ENCODE results near the gene PRKACG. TPM values are rescaled to one million over a fixed set of nuclear protein-coding genes. Genes with fewer than 3 reads are reported as not detected.

Gene PRKACG
- total and polyA plus RNA-seq, 2 of the 8 experiments (the other 6 are each of a cell fraction or from before 2014, with no cell fraction given) = not detected

DNA sequence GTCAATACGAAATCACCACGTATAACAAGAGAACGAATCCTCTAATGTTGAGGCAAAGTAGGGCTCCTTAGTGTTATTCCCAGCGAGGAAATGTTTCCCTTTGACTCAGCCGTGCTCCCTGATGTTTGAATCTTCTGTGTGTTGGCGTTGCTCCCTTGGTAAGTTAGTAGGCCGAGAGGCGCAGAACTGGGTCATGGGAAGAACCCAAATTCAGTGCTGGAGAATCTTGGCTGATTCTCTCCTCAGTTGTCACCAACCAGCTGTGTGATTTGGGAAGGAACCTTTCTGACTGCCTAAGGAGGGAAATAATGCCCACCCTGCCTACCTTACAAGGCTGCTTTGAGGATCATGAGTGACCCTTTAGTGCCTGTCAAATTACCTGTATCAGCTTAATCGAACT lies 22.5 kb downstream of the PRKACG start (continued):
- TF ChIP-seq CHD7 (IDR thresholded peaks at IDR 0.05; ENCODE audit: insufficient replicate concordance, low read length) (no peak), SIN3A (conservative IDR thresholded peaks at IDR 0.05 in 1 of 2, IDR thresholded peaks at IDR 0.05 in 1 of 2; ENCODE audit: low read depth in 1 of 2, low read length in 2 of 2) (no peak), CBX5 (IDR thresholded peaks at IDR 0.05; ENCODE audit: low read depth, low read length) (no peak), CTCF (IDR thresholded peaks at IDR 0.05; ENCODE audit: control extremely low read depth in 1 of 3, insufficient read depth in 1 of 3, low read depth in 1 of 3, low read length in 3 of 3) (no peak), SIRT6 (IDR thresholded peaks at IDR 0.05; ENCODE audit: low read length) (no peak)

All from H1 (cell line).